ENCODE results near the gene APCDD1.

The APCDD1 gene

DNA sequence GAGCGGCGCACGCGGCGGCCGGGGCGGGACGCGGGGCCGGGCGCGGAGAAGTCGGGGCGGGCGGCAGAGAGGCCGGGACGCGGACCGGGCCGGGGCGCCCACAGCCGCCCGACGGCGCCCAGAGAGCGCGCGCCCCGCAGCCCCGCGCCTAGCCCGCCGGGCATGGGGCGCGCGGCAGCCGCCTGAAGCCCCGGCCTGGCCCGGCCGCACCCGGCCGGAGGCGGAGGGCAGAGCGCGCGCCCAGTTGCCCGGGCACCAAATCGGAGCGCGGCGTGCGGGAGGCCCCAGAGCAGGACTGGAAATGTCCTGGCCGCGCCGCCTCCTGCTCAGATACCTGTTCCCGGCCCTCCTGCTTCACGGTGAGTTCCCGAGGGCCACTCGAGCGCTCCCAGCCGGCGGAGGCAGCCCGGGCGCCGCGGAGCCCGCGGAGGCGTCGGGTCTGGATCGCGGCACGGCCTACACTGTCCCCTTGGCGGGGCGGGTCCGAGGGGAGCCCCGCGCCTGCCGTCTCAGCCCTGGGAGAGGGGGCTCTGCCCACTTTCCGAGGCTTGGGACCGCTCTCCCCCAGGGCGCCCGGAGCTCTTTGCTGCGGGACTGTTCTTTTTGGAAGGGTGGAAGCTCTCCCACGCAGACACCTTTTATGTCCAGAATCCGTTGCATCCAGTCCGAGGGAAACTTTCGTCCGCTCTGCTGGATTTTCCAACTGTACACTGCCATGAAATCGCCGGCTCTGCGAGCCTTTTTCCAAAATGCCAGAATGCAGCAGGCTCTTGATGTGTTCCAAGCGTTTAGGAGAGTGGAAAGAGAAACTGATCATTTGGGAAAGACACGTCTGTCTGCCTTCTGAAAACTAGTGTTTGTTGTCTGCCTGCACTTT, 484 bp downstream of the APCDD1 start:
- ATAC-seq (ENCODE audit: insufficient read depth, low read depth): peak; percentile 21; the same call in 1 of the 3 replicates
- H2AFZ ChIP-seq (ENCODE audit: low read depth, low read length): peak overlapping the region; percentile 45; the same call in 1 of the 2 replicates
- peaks cover 12% of the 10 kb centered on the region for H3K4me1 ChIP-seq (ENCODE audit: insufficient read depth, low read length)
- no peaks in the 10 kb centered on the region for H3K36me3 ChIP-seq (ENCODE audit: insufficient read depth, low read length)
- no peak for DNase-seq
- H3K79me2 ChIP-seq (ENCODE audit: insufficient read depth, low read length): no peaks in the 10 kb centered on the region
- no peaks in the 10 kb centered on the region for H3K9me3 ChIP-seq (ENCODE audit: insufficient read depth, low read length, severe bottlenecking)
- peak overlapping the region; percentile 47; the same call in 1 of the 2 replicates for H3K9ac ChIP-seq (ENCODE audit: low read depth, low read length)
- 0 out of 2 replicates have a peak, but pooled peaks cover 6% of the 10 kb centered on the region for H4K20me1 ChIP-seq (ENCODE audit: insufficient read depth, low read length)
- TF ChIP-seq, protein P1, sequence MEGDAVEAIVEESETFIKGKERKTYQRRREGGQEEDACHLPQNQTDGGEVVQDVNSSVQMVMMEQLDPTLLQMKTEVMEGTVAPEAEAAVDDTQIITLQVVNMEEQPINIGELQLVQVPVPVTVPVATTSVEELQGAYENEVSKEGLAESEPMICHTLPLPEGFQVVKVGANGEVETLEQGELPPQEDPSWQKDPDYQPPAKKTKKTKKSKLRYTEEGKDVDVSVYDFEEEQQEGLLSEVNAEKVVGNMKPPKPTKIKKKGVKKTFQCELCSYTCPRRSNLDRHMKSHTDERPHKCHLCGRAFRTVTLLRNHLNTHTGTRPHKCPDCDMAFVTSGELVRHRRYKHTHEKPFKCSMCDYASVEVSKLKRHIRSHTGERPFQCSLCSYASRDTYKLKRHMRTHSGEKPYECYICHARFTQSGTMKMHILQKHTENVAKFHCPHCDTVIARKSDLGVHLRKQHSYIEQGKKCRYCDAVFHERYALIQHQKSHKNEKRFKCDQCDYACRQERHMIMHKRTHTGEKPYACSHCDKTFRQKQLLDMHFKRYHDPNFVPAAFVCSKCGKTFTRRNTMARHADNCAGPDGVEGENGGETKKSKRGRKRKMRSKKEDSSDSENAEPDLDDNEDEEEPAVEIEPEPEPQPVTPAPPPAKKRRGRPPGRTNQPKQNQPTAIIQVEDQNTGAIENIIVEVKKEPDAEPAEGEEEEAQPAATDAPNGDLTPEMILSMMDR (IDR thresholded peaks at IDR 0.05; ENCODE audit: borderline replicate concordance, extremely low read depth, low read length, poor library complexity, severe bottlenecking): no peak
- TF ChIP-seq EZH2 (IDR thresholded peaks at IDR 0.05; ENCODE audit: borderline replicate concordance, low read depth, low read length, severe bottlenecking): peak; percentile 74
- peak overlapping the region in 1 of 2 experiments; percentile 53; a peak in 3 of 4 replicates for H3K4me3 ChIP-seq (ENCODE audit: low read depth in 1 of 2, low read length in 2 of 2)
- H3K27ac ChIP-seq (ENCODE audit: low read length): no peak overlapping the region
- H3K27me3 ChIP-seq (ENCODE audit: insufficient read depth, low read length, poor library complexity): peaks cover 40% of the 10 kb centered on the region
- peak overlapping the region; percentile 64 for H3K4me2 ChIP-seq (ENCODE audit: insufficient read depth, low read length)

DNA sequence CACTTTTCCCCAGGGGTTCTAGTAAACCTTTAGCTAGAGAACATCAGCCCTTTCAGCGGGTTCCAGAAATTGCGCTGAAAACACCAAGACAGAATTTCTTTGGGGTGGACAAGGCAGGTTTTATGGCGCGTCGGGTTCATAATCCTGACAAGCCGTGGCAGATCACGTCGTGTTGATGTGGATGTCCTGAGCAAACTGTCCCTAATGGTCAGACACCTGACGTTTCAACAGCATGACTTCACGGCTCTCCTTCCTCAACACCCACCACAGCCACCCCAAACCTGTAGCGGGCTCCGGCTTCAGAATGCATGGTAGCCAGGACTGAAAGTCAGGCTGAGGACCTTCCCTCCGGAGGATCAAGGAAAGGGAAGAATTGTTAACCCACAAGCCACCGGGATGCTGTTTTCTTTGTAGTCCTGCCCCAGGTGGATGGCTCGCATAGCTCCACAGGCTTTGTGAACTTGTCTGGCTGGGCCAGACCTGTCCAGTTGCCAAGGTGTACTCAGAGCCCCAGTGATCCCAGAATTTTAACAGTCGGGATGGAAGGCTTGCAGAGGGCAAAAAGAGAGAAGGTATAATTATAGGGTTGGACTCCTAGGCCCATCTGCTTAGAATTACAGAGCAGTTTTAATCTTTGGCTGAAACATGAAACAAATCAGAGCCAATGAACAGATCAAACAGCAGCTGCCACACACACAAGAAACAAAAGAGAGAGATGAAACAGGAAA, 1.5 kb downstream of the APCDD1 start:
- H3K4me3 ChIP-seq (ENCODE audit: low read depth in 1 of 2, low read length in 2 of 2): no peak overlapping the region
- 0 out of 2 replicates have a peak, but pooled peaks cover 6% of the 10 kb centered on the region for H4K20me1 ChIP-seq (ENCODE audit: insufficient read depth, low read length)
- H3K9me3 ChIP-seq (ENCODE audit: insufficient read depth, low read length, severe bottlenecking): no peaks in the 10 kb centered on the region
- TF ChIP-seq, protein P1 (IDR thresholded peaks at IDR 0.05; ENCODE audit: borderline replicate concordance, extremely low read depth, low read length, poor library complexity, severe bottlenecking): no peak
- TF ChIP-seq EZH2 (IDR thresholded peaks at IDR 0.05; ENCODE audit: borderline replicate concordance, low read depth, low read length, severe bottlenecking): no peak
- H3K36me3 ChIP-seq (ENCODE audit: insufficient read depth, low read length): no peaks in the 10 kb centered on the region
- no peak overlapping the region for H3K27ac ChIP-seq (ENCODE audit: low read length)
- no peak overlapping the region for H3K4me2 ChIP-seq (ENCODE audit: insufficient read depth, low read length)
- no peak overlapping the region for H3K9ac ChIP-seq (ENCODE audit: low read depth, low read length)
- peaks cover 12% of the 10 kb centered on the region for H3K4me1 ChIP-seq (ENCODE audit: insufficient read depth, low read length)
- H3K27me3 ChIP-seq (ENCODE audit: insufficient read depth, low read length, poor library complexity): peaks cover 40% of the 10 kb centered on the region
- H3K79me2 ChIP-seq (ENCODE audit: insufficient read depth, low read length): no peaks in the 10 kb centered on the region
- no peak overlapping the region for H2AFZ ChIP-seq (ENCODE audit: low read depth, low read length)
- ATAC-seq (ENCODE audit: insufficient read depth, low read depth) (no peak), DNase-seq (no peak)

DNA sequence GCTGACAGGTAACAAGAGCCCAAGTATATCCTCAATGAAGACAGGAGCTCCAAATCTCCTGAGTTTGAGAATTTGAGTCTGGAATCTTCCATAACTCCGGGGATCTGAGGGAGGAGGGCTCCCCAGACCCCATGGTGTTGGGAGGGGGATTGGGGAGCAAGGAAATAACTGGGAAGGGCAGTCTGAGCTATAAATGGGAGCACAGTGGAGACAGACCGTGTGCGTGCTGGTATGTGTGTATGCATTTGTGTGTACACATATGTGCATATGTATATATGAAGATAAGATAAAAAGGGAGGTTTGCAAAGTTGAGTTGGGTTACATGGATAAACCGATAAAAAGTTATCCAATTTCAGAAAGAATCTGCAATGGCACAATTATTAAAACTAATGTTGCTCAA, 2.3 kb downstream of the APCDD1 start:
- H3K4me1 ChIP-seq (ENCODE audit: insufficient read depth, low read length): peaks cover 12% of the 10 kb centered on the region
- no peak overlapping the region for H3K9ac ChIP-seq (ENCODE audit: low read depth, low read length)
- TF ChIP-seq, protein P1 (IDR thresholded peaks at IDR 0.05; ENCODE audit: borderline replicate concordance, extremely low read depth, low read length, poor library complexity, severe bottlenecking): no peak
- TF ChIP-seq EZH2 (IDR thresholded peaks at IDR 0.05; ENCODE audit: borderline replicate concordance, low read depth, low read length, severe bottlenecking): no peak
- peaks cover 40% of the 10 kb centered on the region for H3K27me3 ChIP-seq (ENCODE audit: insufficient read depth, low read length, poor library complexity)
- H3K4me2 ChIP-seq (ENCODE audit: insufficient read depth, low read length): no peak overlapping the region
- no peak overlapping the region for H2AFZ ChIP-seq (ENCODE audit: low read depth, low read length)
- H3K79me2 ChIP-seq (ENCODE audit: insufficient read depth, low read length): no peaks in the 10 kb centered on the region
- H3K4me3 ChIP-seq (ENCODE audit: low read depth in 1 of 2, low read length in 2 of 2): no peak overlapping the region
- no peak overlapping the region for H3K27ac ChIP-seq (ENCODE audit: low read length)
- DNase-seq (no peak), ATAC-seq (ENCODE audit: insufficient read depth, low read depth) (no peak)
- no peaks in the 10 kb centered on the region for H3K36me3 ChIP-seq (ENCODE audit: insufficient read depth, low read length)
- H3K9me3 ChIP-seq (ENCODE audit: insufficient read depth, low read length, severe bottlenecking): no peaks in the 10 kb centered on the region
- 0 out of 2 replicates have a peak, but pooled peaks cover 6% of the 10 kb centered on the region for H4K20me1 ChIP-seq (ENCODE audit: insufficient read depth, low read length)
